ENCODE results near the gene KCNMA1.

- TF ChIP-seq CTCF (IDR thresholded peaks at IDR 0.05) (no peak), POLR2A (IDR thresholded peaks at IDR 0.05; ENCODE audit: low read depth) (no peak), POLR2AphosphoS5 (IDR thresholded peaks at IDR 0.05) (peak in 1 of 2 donors; percentile 5)
Observed at GRCh38 chr10:77207182-77207827, 430.3 kb downstream of the KCNMA1 start.
